Amygdala (tissue), 56 donors: ENCODE measurements around the gene AKR1E2.
"Not testable (repeated sequence)": the region's sequence is repeated elsewhere in the genome, so short reads cannot be mapped to it uniquely, and the experiment has no call there.

Source experiments
- DNase-seq, 56 donors: peaks; one replicate each; lab custom pipeline; 2025; lab: John Stamatoyannopoulos, UW

Gene AKR1E2

GRCh38 chr10:4813023-4813422 lies 13.0 kb upstream of the AKR1E2 start:
- DNase-seq, result no peak

GRCh38 chr10:4813496-4813895 lies 12.5 kb upstream of the AKR1E2 start:
- no peak for DNase-seq

- not testable (repeated sequence) for DNase-seq
These were observed 10.3 kb upstream of the AKR1E2 start for GRCh38 chr10:4815646-4816180.

- no peak for DNase-seq
These were observed 9.0 kb upstream of the AKR1E2 start for GRCh38 chr10:4816966-4817365.

GRCh38 chr10:4819067-4819466 lies 6.9 kb upstream of the AKR1E2 start:
- no peak for DNase-seq

GRCh38 chr10:4819707-4820106 lies 6.3 kb upstream of the AKR1E2 start:
- DNase-seq, result no peak

- peak in 3 of 56 donors; percentile 8 to 26 (median 11) for DNase-seq
These were observed 5.1 kb upstream of the AKR1E2 start for GRCh38 chr10:4820804-4821401.

GRCh38 chr10:4822208-4822607 lies 3.8 kb upstream of the AKR1E2 start:
- DNase-seq, result no peak

- DNase-seq, result no peak
These were observed 1.2 kb upstream of the AKR1E2 start for GRCh38 chr10:4824791-4825310.

- DNase-seq, result no peak
These were observed 545 bp upstream of the AKR1E2 start for GRCh38 chr10:4825456-4825867.

- no peak for DNase-seq
These were observed 851 bp downstream of the AKR1E2 start for GRCh38 chr10:4826792-4827324.

- no peak for DNase-seq
These were observed 2.0 kb downstream of the AKR1E2 start for GRCh38 chr10:4828005-4828404.

- DNase-seq, result no peak
These were observed 4.5 kb downstream of the AKR1E2 start for GRCh38 chr10:4830551-4830950.

- no peak for DNase-seq
These were observed 5.1 kb downstream of the AKR1E2 start for GRCh38 chr10:4831091-4831490.

GRCh38 chr10:4833286-4833685 lies 7.3 kb downstream of the AKR1E2 start:
- DNase-seq, result no peak

GRCh38 chr10:4834898-4835405 lies 8.9 kb downstream of the AKR1E2 start:
- DNase-seq, result no peak

- no peak for DNase-seq
These were observed 9.5 kb downstream of the AKR1E2 start for GRCh38 chr10:4835494-4835918.

- no peak for DNase-seq
These were observed 10.5 kb downstream of the AKR1E2 start for GRCh38 chr10:4836416-4836969.

GRCh38 chr10:4837551-4837950 lies 11.5 kb downstream of the AKR1E2 start:
- no peak for DNase-seq

- DNase-seq, result no peak
These were observed 12.7 kb downstream of the AKR1E2 start for GRCh38 chr10:4838743-4839142.

GRCh38 chr10:4839353-4839752 lies 13.3 kb downstream of the AKR1E2 start:
- no peak for DNase-seq

- no peak for DNase-seq
These were observed 14.1 kb downstream of the AKR1E2 start for GRCh38 chr10:4840151-4840550.
